Measurements from ENCODE around the gene RHBDL1.

Gene RHBDL1

DNA sequence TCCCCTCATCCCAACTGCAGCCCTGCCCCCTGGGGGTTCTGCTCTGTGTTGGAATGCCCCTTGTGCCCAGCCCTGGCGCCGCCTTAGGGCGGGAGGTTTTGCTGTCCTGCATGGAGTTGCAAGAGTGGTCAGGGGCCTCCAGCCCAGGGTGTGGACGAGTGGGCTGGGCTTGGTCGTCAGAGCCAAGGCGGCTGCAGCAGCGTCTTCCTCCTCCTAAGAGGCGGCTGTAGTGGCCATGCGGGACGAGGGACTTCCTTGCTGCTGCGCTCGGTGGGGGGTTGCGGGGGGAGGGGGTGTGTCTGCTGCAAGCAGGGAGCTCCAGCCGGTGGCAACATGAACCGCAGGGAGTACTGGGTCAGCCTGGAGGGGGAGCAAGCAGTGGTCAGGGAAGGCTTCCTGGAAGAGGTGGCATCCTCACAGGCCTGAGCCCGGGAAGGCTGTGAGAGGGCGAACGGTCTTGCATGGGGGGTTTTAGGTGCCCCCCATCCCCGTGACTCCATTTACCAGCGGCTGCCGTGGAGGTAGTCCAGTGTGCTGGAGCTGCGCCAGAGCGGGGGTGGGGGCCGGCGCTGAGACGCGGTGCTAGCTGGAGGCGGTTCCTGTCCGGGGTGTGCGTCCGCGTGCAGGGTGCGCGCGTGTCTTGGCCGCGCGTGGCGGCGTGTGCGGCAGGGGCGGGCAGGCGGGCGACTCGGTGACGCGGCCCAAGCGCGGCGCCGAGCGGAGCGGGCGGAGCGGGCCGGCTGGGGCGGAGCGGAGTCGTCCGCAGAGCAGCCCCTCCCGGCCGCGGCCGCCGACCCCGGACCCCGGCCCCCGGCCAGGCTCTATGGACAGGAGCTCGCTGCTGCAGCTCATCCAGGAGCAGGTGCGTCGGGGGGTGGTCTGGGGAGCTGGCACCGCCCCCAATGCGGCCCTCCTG lies at the start of gene RHBDL1:
RHBDL1 (plus strand) TSS at position 704 of the 916 bp plus-strand sequence; CDS start at position 824, 120 bp downstream.
- peak; percentile 33 for DNase-seq

DNA sequence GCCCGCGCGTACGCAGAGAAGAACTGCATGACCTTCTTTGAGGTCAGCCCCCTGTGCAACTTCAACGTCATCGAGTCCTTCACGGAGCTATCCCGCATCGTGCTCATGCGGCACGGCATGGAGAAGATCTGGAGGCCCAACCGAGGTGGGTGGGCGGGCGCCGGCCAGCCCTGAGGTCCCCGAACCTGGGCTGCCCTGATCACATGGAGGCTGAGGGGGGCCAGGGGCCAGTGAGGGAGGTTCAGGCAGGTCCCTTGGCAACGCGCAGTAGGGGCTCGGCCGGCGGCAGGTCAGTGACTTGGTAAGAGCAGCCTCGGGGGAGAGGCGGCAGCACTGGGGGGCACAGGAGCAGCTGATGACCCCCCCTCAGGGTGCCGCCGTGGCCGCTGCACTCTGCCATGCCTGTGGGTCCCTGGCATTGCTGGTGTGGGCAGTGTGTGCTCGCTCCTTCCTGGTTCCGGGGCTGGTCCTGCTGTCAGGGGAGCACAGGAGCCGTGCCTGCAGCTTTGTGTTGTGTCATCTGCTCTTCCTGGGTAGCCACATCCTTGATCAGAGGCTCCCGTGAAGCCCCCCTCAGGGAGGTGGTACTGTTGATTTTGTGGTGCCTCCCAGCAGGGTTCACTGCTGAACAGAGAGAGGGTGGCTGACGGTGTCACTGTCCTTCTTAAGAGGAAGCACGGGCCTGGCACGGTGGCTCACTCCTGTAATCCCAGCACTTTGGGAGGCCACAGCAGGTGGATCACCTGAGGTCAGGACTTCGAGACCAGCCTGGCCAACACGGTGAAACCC lies 49.3 kb upstream of the RHBDL1 start:
- no peak for DNase-seq

- DNase-seq: no peak
These were observed 48.6 kb upstream of the RHBDL1 start for GRCh38 chr16:626787-627453.

GRCh38 chr16:627454-628239 lies 47.8 kb upstream of the RHBDL1 start:
- no peak for DNase-seq

DNA sequence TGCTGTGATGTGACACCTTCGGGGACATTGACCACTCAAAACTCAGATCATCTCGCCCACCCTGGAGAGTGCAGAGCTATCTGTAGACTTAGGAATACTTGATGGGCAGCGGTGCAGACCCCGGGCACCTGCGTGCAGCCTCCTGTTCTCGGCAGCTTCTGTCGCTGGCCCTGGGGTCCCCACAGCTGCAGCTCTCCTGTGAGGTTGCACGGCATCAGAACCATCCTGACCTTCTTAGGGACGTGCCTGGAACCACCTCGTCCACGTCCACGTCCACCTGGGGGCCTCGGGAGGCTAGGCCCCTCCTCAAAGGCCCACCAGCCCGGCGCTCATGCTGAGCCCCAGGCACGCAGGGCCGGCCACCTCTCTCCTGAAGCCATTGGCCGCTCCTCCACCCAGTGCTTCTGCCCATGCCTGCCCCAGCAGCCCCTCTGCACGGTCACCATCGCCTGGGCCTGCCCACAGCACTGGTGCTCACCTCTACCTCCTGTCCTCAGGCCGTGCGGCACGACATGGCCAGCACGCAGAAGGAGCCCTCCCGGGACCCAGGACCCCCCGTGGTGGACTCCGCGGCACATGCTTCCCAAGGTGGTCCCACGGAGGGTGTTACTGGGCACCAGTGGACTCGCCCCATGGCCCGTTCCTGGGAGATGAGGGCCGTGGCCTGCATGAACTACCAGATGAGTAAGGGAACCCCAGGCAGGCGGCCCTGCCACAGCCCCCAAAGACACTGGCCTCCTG lies 47.0 kb upstream of the RHBDL1 start:
- no peak for DNase-seq

DNA sequence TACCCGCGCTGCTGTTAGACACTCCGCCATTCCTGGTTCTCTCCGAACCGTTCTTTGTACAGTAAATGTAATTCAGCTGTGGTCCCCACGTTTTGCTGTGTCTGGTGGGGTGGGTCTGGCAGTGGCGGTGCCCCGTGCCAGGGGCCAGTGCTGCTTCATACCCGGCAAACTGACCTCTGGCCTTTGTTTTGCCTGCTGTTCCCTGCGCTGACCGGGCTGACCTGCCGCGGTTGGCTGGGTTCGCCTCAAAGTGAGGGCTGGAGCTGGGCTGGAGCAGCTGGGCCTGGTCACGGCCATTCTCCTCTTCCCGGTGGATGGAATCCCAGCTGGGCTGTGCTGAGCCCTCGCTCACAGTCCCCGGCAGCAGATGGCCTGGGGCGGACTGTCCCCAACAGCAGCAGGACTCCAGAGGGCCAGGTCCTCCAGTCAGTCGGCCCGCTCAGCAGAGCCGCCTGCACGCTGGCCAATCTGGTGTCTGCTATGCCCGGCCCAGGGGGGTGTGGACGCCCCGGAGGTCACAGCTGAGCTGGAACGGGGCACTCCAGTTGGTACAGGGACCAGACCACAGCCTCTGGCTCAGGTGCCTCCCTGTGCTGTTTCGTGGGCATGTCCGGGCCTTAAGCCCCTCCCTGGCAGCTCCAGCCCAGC lies 46.2 kb upstream of the RHBDL1 start:
- DNase-seq: peak; percentile 53

DNA sequence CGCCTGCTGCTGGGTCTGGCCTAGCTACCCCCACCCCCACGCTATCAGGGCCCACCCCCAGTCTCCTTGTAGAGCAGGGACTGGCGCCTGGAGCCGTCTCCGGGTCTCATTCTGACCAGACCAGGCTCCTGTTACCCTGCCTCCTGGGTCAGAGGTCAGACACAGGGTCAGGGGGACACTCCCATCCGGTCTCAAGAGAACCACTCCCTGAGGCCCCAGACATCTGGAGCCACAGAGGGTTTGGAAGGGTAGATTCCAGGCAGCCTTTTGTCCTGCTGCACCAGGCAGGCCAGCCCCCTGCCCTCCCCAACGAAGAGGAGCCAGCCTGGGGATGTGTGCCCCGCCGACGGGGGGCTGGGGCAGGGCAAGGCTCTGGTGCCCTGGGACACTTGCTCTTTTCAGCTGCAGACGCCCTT lies 45.6 kb upstream of the RHBDL1 start:
- DNase-seq: no peak

GRCh38 chr16:630249-630814 lies 45.1 kb upstream of the RHBDL1 start:
- no peak for DNase-seq

DNA sequence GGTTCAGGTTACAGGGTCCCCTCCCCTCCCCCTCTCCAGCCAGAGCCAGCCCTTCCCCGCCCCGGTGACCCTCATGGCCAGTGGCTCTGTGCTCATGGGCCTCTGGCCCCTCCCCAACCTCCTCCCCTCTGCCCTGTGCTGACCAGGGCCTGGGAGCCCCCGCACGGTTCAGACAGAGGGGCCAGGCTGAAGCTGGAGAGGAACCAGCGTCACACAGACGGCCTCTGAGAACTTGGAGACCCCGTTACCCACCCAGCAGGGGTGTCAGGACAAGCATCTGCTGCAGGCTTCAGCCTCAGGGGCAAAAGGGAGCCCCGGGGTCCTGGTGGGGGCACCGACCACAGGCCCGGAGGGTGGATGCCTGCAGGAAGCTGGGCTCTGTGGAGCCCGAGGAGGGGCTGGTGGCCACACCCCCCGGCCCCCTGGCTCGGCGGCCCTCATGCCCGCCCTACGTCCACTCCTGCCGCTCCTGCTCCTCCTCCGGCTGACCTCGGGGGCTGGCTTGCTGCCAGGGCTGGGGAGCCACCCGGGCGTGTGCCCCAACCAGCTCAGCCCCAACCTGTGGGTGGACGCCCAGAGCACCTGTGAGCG lies 44.6 kb upstream of the RHBDL1 start, which contains the start of gene WFIKKN1:
WFIKKN1 (plus strand) TSS at position 171 of the 591 bp plus-strand sequence; CDS start at position 440, 269 bp downstream.
- no peak for DNase-seq

- no peak for DNase-seq
These were observed 43.6 kb upstream of the RHBDL1 start for GRCh38 chr16:631808-632358.

DNA sequence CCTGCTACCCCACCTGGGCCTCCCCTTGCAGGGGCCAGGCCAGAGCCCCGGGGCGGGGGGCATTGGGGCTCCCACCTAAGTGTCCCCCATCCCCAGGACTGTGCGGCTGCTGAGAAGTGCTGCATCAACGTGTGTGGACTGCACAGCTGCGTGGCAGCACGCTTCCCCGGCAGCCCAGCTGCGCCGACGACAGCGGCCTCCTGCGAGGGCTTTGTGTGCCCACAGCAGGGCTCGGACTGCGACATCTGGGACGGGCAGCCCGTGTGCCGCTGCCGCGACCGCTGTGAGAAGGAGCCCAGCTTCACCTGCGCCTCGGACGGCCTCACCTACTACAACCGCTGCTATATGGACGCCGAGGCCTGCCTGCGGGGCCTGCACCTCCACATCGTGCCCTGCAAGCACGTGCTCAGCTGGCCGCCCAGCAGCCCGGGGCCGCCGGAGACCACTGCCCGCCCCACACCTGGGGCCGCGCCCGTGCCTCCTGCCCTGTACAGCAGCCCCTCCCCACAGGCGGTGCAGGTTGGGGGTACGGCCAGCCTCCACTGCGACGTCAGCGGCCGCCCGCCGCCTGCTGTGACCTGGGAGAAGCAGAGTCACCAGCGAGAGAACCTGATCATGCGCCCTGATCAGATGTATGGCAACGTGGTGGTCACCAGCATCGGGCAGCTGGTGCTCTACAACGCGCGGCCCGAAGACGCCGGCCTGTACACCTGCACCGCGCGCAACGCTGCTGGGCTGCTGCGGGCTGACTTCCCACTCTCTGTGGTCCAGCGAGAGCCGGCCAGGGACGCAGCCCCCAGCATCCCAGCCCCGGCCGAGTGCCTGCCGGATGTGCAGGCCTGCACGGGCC lies 42.8 kb upstream of the RHBDL1 start:
- DNase-seq: no peak

DNA sequence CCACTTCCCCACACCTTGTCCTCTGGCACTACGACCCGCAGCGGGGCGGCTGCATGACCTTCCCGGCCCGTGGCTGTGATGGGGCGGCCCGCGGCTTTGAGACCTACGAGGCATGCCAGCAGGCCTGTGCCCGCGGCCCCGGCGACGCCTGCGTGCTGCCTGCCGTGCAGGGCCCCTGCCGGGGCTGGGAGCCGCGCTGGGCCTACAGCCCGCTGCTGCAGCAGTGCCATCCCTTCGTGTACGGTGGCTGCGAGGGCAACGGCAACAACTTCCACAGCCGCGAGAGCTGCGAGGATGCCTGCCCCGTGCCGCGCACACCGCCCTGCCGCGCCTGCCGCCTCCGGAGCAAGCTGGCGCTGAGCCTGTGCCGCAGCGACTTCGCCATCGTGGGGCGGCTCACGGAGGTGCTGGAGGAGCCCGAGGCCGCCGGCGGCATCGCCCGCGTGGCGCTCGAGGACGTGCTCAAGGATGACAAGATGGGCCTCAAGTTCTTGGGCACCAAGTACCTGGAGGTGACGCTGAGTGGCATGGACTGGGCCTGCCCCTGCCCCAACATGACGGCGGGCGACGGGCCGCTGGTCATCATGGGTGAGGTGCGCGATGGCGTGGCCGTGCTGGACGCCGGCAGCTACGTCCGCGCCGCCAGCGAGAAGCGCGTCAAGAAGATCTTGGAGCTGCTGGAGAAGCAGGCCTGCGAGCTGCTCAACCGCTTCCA lies 42.0 kb upstream of the RHBDL1 start:
- DNase-seq: no peak

- DNase-seq: no peak
These were observed 41.3 kb upstream of the RHBDL1 start for GRCh38 chr16:634051-634670.

DNA sequence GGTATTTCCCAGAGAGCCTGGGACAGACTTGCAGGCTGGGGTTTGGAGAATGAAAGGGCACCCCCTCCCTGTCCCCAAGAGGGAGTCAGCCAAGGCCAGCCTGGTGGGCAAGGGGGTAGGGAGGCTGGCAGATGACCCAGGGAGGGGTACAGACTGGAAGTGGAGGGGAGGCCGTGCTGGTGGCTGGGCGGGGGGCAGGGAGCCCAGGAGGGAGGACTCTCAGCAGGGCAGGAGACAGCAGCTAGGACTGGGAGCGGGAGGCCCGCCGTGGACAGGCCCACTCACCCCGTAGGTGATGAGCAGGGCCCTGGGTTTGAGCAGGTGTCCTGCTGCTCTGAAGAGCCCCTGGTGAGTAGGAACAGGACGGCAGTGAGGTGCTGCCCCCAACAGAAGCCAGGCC lies 40.5 kb upstream of the RHBDL1 start:
- DNase-seq: no peak

- DNase-seq: no peak
These were observed 39.8 kb upstream of the RHBDL1 start for GRCh38 chr16:635573-636205.

- DNase-seq: peak; percentile 87
These were observed 39.0 kb upstream of the RHBDL1 start, which contains the start of gene METTL26 for GRCh38 chr16:636206-637080. Gene METTL26, minus strand, starts transcription at chr16:636305. Its CDS starts 15 bp downstream, at chr16:636290.
